ENCODE results near the gene CIC.
A peak's percentile ranks its signal among the peaks of the same experiment; 100 is the strongest.

The CIC gene

GRCh38 chr19:42249769-42250168 lies 19.3 kb upstream of the CIC start:
- Histone ChIP-seq H3K4me3 (ENCODE audit: low read length in 2 of 2) (no peak overlapping the region), H3K27me3 (ENCODE audit: control insufficient read depth in 2 of 2, insufficient read depth in 2 of 2, low read length in 2 of 2) (no peaks in the 10 kb centered on the region), H3K4me1 (ENCODE audit: control insufficient read depth in 2 of 2, insufficient read depth in 2 of 2, low read length in 2 of 2) (peaks cover 16 to 27% of the 10 kb centered on the region in 2 donors), H3K36me3 (ENCODE audit: control insufficient read depth in 2 of 2, insufficient read depth in 2 of 2, low read length in 2 of 2) (peaks cover 3 to 7% of the 10 kb centered on the region in 2 donors), H3K9ac (ENCODE audit: low read depth in 1 of 2, low read length in 2 of 2) (no peak overlapping the region), H3K27ac (ENCODE audit: low read depth in 2 of 2, low read length in 2 of 2) (no peak overlapping the region), H3K9me3 (ENCODE audit: control insufficient read depth in 2 of 2, low read length in 2 of 2) (no peaks in the 10 kb centered on the region)

- Histone ChIP-seq H3K27ac (ENCODE audit: low read depth in 2 of 2, low read length in 2 of 2) (peak overlapping the region in 1 of 2 donors; percentile 38), H3K9ac (ENCODE audit: low read depth in 1 of 2, low read length in 2 of 2) (no peak overlapping the region), H3K4me1 (ENCODE audit: control insufficient read depth in 2 of 2, insufficient read depth in 2 of 2, low read length in 2 of 2) (peaks cover 16 to 23% of the 10 kb centered on the region in 2 donors), H3K36me3 (ENCODE audit: control insufficient read depth in 2 of 2, insufficient read depth in 2 of 2, low read length in 2 of 2) (peaks cover 3 to 7% of the 10 kb centered on the region in 2 donors), H3K9me3 (ENCODE audit: control insufficient read depth in 2 of 2, low read length in 2 of 2) (no peaks in the 10 kb centered on the region), H3K27me3 (ENCODE audit: control insufficient read depth in 2 of 2, insufficient read depth in 2 of 2, low read length in 2 of 2) (no peaks in the 10 kb centered on the region), H3K4me3 (ENCODE audit: low read length in 2 of 2) (no peak overlapping the region)
Observed at GRCh38 chr19:42250183-42250665, 18.8 kb upstream of the CIC start.

- Histone ChIP-seq H3K27ac (ENCODE audit: low read depth in 2 of 2, low read length in 2 of 2) (peak overlapping the region in 1 of 2 donors; percentile 38), H3K4me1 (ENCODE audit: control insufficient read depth in 2 of 2, insufficient read depth in 2 of 2, low read length in 2 of 2) (peaks cover 20 to 28% of the 10 kb centered on the region in 2 donors), H3K9ac (ENCODE audit: low read depth in 1 of 2, low read length in 2 of 2) (no peak overlapping the region), H3K27me3 (ENCODE audit: control insufficient read depth in 2 of 2, insufficient read depth in 2 of 2, low read length in 2 of 2) (no peaks in the 10 kb centered on the region), H3K36me3 (ENCODE audit: control insufficient read depth in 2 of 2, insufficient read depth in 2 of 2, low read length in 2 of 2) (peaks cover 3 to 7% of the 10 kb centered on the region in 2 donors), H3K9me3 (ENCODE audit: control insufficient read depth in 2 of 2, low read length in 2 of 2) (no peaks in the 10 kb centered on the region), H3K4me3 (ENCODE audit: low read length in 2 of 2) (no peak overlapping the region)
Observed at GRCh38 chr19:42250666-42251531, 18.2 kb upstream of the CIC start.

GRCh38 chr19:42251572-42252358 lies 17.3 kb upstream of the CIC start:
- H3K4me1 ChIP-seq (ENCODE audit: control insufficient read depth in 2 of 2, insufficient read depth in 2 of 2, low read length in 2 of 2), result peaks cover 20 to 29% of the 10 kb centered on the region in 2 donors
- no peak overlapping the region for H3K27ac ChIP-seq (ENCODE audit: low read depth in 2 of 2, low read length in 2 of 2)
- H3K4me3 ChIP-seq (ENCODE audit: low read length in 2 of 2), result peak overlapping the region in 1 of 2 donors; percentile 9
- H3K36me3 ChIP-seq (ENCODE audit: control insufficient read depth in 2 of 2, insufficient read depth in 2 of 2, low read length in 2 of 2), result peaks cover 3 to 7% of the 10 kb centered on the region in 2 donors
- no peaks in the 10 kb centered on the region for H3K27me3 ChIP-seq (ENCODE audit: control insufficient read depth in 2 of 2, insufficient read depth in 2 of 2, low read length in 2 of 2)
- H3K9me3 ChIP-seq (ENCODE audit: control insufficient read depth in 2 of 2, low read length in 2 of 2), result no peaks in the 10 kb centered on the region
- H3K9ac ChIP-seq (ENCODE audit: low read depth in 1 of 2, low read length in 2 of 2), result no peak overlapping the region

- H3K4me1 ChIP-seq (ENCODE audit: control insufficient read depth in 2 of 2, insufficient read depth in 2 of 2, low read length in 2 of 2), result peaks cover 20 to 32% of the 10 kb centered on the region in 2 donors
- no peaks in the 10 kb centered on the region for H3K9me3 ChIP-seq (ENCODE audit: control insufficient read depth in 2 of 2, low read length in 2 of 2)
- H3K27ac ChIP-seq (ENCODE audit: low read depth in 2 of 2, low read length in 2 of 2), result peak overlapping the region; percentile 79 to 99
- H3K4me3 ChIP-seq (ENCODE audit: low read length in 2 of 2), result peak overlapping the region; percentile 69 to 74
- H3K9ac ChIP-seq (ENCODE audit: low read depth in 1 of 2, low read length in 2 of 2), result peak overlapping the region; percentile 60 to 74
- H3K27me3 ChIP-seq (ENCODE audit: control insufficient read depth in 2 of 2, insufficient read depth in 2 of 2, low read length in 2 of 2), result no peaks in the 10 kb centered on the region
- H3K36me3 ChIP-seq (ENCODE audit: control insufficient read depth in 2 of 2, insufficient read depth in 2 of 2, low read length in 2 of 2), result peaks cover 3 to 7% of the 10 kb centered on the region in 2 donors
Observed at GRCh38 chr19:42252365-42253244, 16.4 kb upstream of the CIC start.

- Histone ChIP-seq H3K9ac (ENCODE audit: low read depth in 1 of 2, low read length in 2 of 2) (peak overlapping the region; percentile 60 to 74), H3K9me3 (ENCODE audit: control insufficient read depth in 2 of 2, low read length in 2 of 2) (no peaks in the 10 kb centered on the region), H3K36me3 (ENCODE audit: control insufficient read depth in 2 of 2, insufficient read depth in 2 of 2, low read length in 2 of 2) (peaks cover 3 to 7% of the 10 kb centered on the region in 2 donors), H3K27me3 (ENCODE audit: control insufficient read depth in 2 of 2, insufficient read depth in 2 of 2, low read length in 2 of 2) (no peaks in the 10 kb centered on the region), H3K4me3 (ENCODE audit: low read length in 2 of 2) (peak overlapping the region; percentile 74 to 92), H3K27ac (ENCODE audit: low read depth in 2 of 2, low read length in 2 of 2) (peak overlapping the region; percentile 96 to 99), H3K4me1 (ENCODE audit: control insufficient read depth in 2 of 2, insufficient read depth in 2 of 2, low read length in 2 of 2) (peaks cover 20 to 32% of the 10 kb centered on the region in 2 donors)
Observed at GRCh38 chr19:42253245-42254088, 15.6 kb upstream of the CIC start.

- H3K27ac ChIP-seq (ENCODE audit: low read depth in 2 of 2, low read length in 2 of 2), result peak overlapping the region; percentile 96 to 99
- H3K4me1 ChIP-seq (ENCODE audit: control insufficient read depth in 2 of 2, insufficient read depth in 2 of 2, low read length in 2 of 2), result peaks cover 20 to 32% of the 10 kb centered on the region in 2 donors
- H3K27me3 ChIP-seq (ENCODE audit: control insufficient read depth in 2 of 2, insufficient read depth in 2 of 2, low read length in 2 of 2), result no peaks in the 10 kb centered on the region
- no peaks in the 10 kb centered on the region for H3K9me3 ChIP-seq (ENCODE audit: control insufficient read depth in 2 of 2, low read length in 2 of 2)
- peak overlapping the region; percentile 82 to 92 for H3K4me3 ChIP-seq (ENCODE audit: low read length in 2 of 2)
- peak overlapping the region; percentile 89 to 95 for H3K9ac ChIP-seq (ENCODE audit: low read depth in 1 of 2, low read length in 2 of 2)
- peaks cover 0 to 7% of the 10 kb centered on the region in 2 donors for H3K36me3 ChIP-seq (ENCODE audit: control insufficient read depth in 2 of 2, insufficient read depth in 2 of 2, low read length in 2 of 2)
Observed at GRCh38 chr19:42254089-42254849, 14.8 kb upstream of the CIC start.

GRCh38 chr19:42254850-42255765 lies 13.9 kb upstream of the CIC start, which contains the start of gene ERF:
ERF (minus strand) TSS chr19:42255128; CDS start chr19:42254999, 129 bp downstream.
- Histone ChIP-seq H3K9me3 (ENCODE audit: control insufficient read depth in 2 of 2, low read length in 2 of 2) (no peaks in the 10 kb centered on the region), H3K27ac (ENCODE audit: low read depth in 2 of 2, low read length in 2 of 2) (peak within 1 kb of the TSS; percentile 96 to 99), H3K27me3 (ENCODE audit: control insufficient read depth in 2 of 2, insufficient read depth in 2 of 2, low read length in 2 of 2) (no peaks in the 10 kb centered on the region), H3K36me3 (ENCODE audit: control insufficient read depth in 2 of 2, insufficient read depth in 2 of 2, low read length in 2 of 2) (no peaks in the 10 kb centered on the region), H3K9ac (ENCODE audit: low read depth in 1 of 2, low read length in 2 of 2) (peak within 1 kb of the TSS; percentile 89 to 95), H3K4me1 (ENCODE audit: control insufficient read depth in 2 of 2, insufficient read depth in 2 of 2, low read length in 2 of 2) (peaks cover 20 to 32% of the 10 kb centered on the region in 2 donors), H3K4me3 (ENCODE audit: low read length in 2 of 2) (peak within 1 kb of the TSS; percentile 82 to 92)

Measured in mucosa of rectum (tissue), 2 donors.